Adrenal gland (tissue), 12 donors: Measurements from ENCODE around the gene HMMR. TPM values are rescaled to one million over a fixed set of nuclear protein-coding genes. Genes with fewer than 3 reads are reported as not detected.

Experiments used
- DNase-seq, 7 donors: peaks; one replicate each; pipeline ENCODE4 v3.0.0-alpha.2; 2019 to 2020
- H3K27ac ChIP-seq, 5 donors: fragments of 200-600 bp; sonication (generic) in 4 of 5; 1 replicate in 3 of 5; 2 replicates in 2 of 5; pipeline versions ENCODE4 v1.5.1 to v1.8.0; 2016 to 2020; ENCODE audit warnings: mild to moderate bottlenecking in 1 of 5
- H3K27me3 ChIP-seq: fragments of 200-600 bp; 2 replicates; pipeline ENCODE4 v1.8.0; 2021
- H3K36me3 ChIP-seq, 2 donors: fragments of 200-600 bp; replicated peaks in 1 of 2; 1 replicate in 1 of 2; 2 replicates in 1 of 2; pipeline versions ENCODE4 v1.5.1 to v1.8.0; 2018 to 2022
- H3K4me1 ChIP-seq, 2 donors: fragments of 200-600 bp; replicated peaks in 1 of 2; 1 replicate in 1 of 2; 2 replicates in 1 of 2; pipeline versions ENCODE4 v1.5.1 to v1.8.0; 2018 to 2021
- H3K4me3 ChIP-seq, 4 donors: fragments of 200-600 bp; sonication (generic) in 3 of 4; one replicate each; pipeline ENCODE4 v1.5.1; 2016 to 2018
- H3K9me3 ChIP-seq, 3 donors: fragments of 200-600 bp; sonication (generic) in 1 of 3; replicated peaks in 1 of 3; 1 replicate in 2 of 3; 2 replicates in 1 of 3; pipeline versions ENCODE4 v1.5.1 to v1.8.0; 2016 to 2021
- POLR2A ChIP-seq, 2 donors: fragments of 450-650 bp; IDR thresholded peaks; one replicate each; pipeline ENCODE4 v1.6.1; 2017; ENCODE audit warnings: antibody characterized with exemption in 2 of 2, mild to moderate bottlenecking in 2 of 2, moderate library complexity in 1 of 2
- WGBS, 4 donors: extraction: QIAGEN DNeasy Blood & Tissue Kit in 2 of 4; methylation state at CpG; one replicate each; pipeline versions ENCODE4 v1.1.5 to v1.1.7; 2013 to 2017; 5-methylcytosine and 5-hydroxymethylcytosine counted together
- intact Hi-C, 2 donors: fragments of 100-400 bp; cut with DNase I; formaldehyde crosslinking; loops; one replicate each; pipeline versions ENCODE4 v1.14.1 to v1.15.0; 2022 to 2023
- polyA plus RNA-seq, 3 donors: library from polyadenylated mRNA; stranded (reverse); fragments of 200-250 nt in 2 of 3; fragments of 350-450 nt in 1 of 3; fragmentation: Illumina TruSeq in 1 of 3; extraction: RNeasy Lipid Tissue Mini Kit (QIAGEN cat#74804) in 1 of 3; gene quantifications; one replicate each; pipeline ENCODE4 v1.2.3, GENCODE V29; 2013 to 2014
- total RNA-seq, 9 donors: library from RNA; depleted of rRNA in 4 of 9; stranded (reverse); fragments of >200 nt in 4 of 9; fragments of 120-200 nt in 1 of 9; fragmentation: NEBNext Ultra II Directional in 1 of 9; extraction: Animal tissue kit (Norgen Biotek cat#: 25700) in 1 of 9; gene quantifications; one replicate each; pipeline versions ENCODE4 v1.1.0 to v1.2.4, GENCODE V29; 2013 to 2023
- TF ChIP-seq, protein P1 (sequence below), 6 experiments: fragments of 450-650 bp in 4 of 6; fragments of 200-600 bp in 2 of 6; sonication (generic) in 1 of 6; IDR thresholded peaks; 1 replicate in 5 of 6; 2 replicates in 1 of 6; pipeline versions ENCODE4 v1.5.1 to v1.8.0; 2016 to 2021; ENCODE audit warnings: antibody characterized with exemption in 6 of 6, mild to moderate bottlenecking in 2 of 6, moderate library complexity in 1 of 6
- donor health status: healthy with polysubstance abuse.
- donor health status: Bipolar disorder and iron deficiency.
- donor health status: DM: yes; HTN: yes; CAD: no.
- donor health status: DM: no; HTN: no; CAD: no.
- donor health status: DM: no; HTN: no; CAD: no.
- donor health status: DM: yes; HTN: yes; CAD: no.

Gene HMMR
- total and polyA plus RNA-seq, 12 donors = 0.24 to 10.3 (median 1.5) TPM; not detected in 1

DNA sequence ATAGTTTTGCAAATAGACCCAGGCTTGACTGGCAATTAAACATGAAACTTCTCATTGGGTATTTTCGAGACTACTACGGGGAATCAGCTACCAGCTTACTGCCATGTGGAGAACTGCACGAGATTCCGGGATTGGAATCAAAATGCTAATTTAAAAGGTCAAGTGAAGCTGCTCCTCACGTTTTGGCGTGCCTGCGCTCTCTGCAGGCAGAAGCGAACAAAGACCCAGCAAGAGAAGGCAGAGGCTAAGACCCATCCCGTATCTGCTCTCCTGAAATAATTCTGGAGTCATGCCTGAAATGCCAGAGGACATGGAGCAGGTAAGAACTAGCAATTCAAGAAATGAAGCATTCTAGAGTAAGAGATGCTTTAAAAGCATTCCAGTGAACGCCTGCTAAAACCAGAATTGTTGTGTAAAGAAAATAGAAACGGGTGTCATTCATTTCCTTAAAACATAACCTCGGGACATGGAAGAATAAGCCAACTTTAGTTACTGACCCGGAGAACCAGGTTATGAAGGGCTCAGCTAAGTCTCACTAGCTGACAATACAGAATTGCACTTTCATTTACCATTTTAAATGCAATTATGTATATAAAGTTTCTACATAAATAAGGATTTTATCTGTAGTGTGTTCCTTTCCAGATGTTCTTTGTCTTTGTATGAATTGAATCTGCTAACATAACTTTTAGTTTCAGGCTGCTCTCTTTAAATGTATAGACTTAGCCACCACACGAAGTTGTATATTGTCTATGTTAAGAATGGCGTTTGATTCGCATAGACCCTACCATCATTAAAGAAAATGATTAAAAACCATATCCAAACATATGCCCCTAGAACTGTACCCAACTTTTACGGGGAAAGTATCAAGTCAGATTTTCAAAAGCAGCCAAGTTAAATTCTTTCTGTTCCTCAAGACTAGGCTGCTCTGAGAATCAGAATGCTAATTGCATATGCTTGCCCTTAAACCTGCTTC is 43.0 kb downstream of the HMMR start:
- peak; percentile 57 to 86 (median 78) for DNase-seq
- intact Hi-C loops = no loop called here
- H3K4me3 ChIP-seq = peak overlapping the region in 2 of 4 donors; percentile 30 to 93
- peak overlapping the region; percentile 64 to 100 (median 98) for H3K27ac ChIP-seq
- H3K27me3 ChIP-seq = no peaks in the 10 kb centered on the region
- 2 to 4% (median 2%) methylated on average over 17 of the region's 17 CpGs for WGBS, 4 donors
- no peaks in the 10 kb centered on the region for H3K36me3 ChIP-seq
- peaks cover 14 to 41% of the 10 kb centered on the region in 2 donors for H3K4me1 ChIP-seq
- H3K9me3 ChIP-seq = no peaks in the 10 kb centered on the region
- TF ChIP-seq, protein P1, sequence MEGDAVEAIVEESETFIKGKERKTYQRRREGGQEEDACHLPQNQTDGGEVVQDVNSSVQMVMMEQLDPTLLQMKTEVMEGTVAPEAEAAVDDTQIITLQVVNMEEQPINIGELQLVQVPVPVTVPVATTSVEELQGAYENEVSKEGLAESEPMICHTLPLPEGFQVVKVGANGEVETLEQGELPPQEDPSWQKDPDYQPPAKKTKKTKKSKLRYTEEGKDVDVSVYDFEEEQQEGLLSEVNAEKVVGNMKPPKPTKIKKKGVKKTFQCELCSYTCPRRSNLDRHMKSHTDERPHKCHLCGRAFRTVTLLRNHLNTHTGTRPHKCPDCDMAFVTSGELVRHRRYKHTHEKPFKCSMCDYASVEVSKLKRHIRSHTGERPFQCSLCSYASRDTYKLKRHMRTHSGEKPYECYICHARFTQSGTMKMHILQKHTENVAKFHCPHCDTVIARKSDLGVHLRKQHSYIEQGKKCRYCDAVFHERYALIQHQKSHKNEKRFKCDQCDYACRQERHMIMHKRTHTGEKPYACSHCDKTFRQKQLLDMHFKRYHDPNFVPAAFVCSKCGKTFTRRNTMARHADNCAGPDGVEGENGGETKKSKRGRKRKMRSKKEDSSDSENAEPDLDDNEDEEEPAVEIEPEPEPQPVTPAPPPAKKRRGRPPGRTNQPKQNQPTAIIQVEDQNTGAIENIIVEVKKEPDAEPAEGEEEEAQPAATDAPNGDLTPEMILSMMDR (IDR thresholded peaks at IDR 0.05) = peak in 4 of 6 experiments; percentile 5 to 33 (median 10)
- peak; percentile 49 to 91 for TF ChIP-seq POLR2A (IDR thresholded peaks at IDR 0.05)

GRCh38 chr5:163504079-163504931 is 43.9 kb downstream of the HMMR start:
- Histone ChIP-seq H3K4me1 (peaks cover 23 to 50% of the 10 kb centered on the region in 2 donors), H3K36me3 (no peaks in the 10 kb centered on the region), H3K4me3 (peak overlapping the region in 2 of 4 donors; percentile 93 to 95), H3K9me3 (no peaks in the 10 kb centered on the region), H3K27ac (peak overlapping the region; percentile 64 to 100 (median 98)), H3K27me3 (no peaks in the 10 kb centered on the region)
- intact Hi-C loops = no loop called here
- TF ChIP-seq, protein P1 (IDR thresholded peaks at IDR 0.05) = no peak
- peak in 1 of 2 donors; percentile 49 for TF ChIP-seq POLR2A (IDR thresholded peaks at IDR 0.05)
- WGBS, 4 donors = 1 to 2% (median 2%) methylated on average over 27 of the region's 27 CpGs
- peak; percentile 39 to 76 (median 53) for DNase-seq

GRCh38 chr5:163505049-163505367 is 44.6 kb downstream of the HMMR start:
- H3K9me3 ChIP-seq = no peaks in the 10 kb centered on the region
- H3K4me1 ChIP-seq = peaks cover 24 to 58% of the 10 kb centered on the region in 2 donors
- H3K27ac ChIP-seq = peak overlapping the region; percentile 64 to 100 (median 98)
- H3K27me3 ChIP-seq = no peaks in the 10 kb centered on the region
- no peak for DNase-seq
- peak overlapping the region in 3 of 4 donors; percentile 82 to 95 (median 93) for H3K4me3 ChIP-seq
- intact Hi-C loops = loop anchor here in 1 of 2 donors (5.0 kb wide), 1 partner anchor 43 kb away; the partner anchor contains the start of genes HMMR and NUDCD2
- H3K36me3 ChIP-seq = no peaks in the 10 kb centered on the region
- 1 to 2% (median 2%) methylated on average over 7 of the region's 7 CpGs for WGBS, 4 donors
- TF ChIP-seq, protein P1 (IDR thresholded peaks at IDR 0.05) = no peak
- TF ChIP-seq POLR2A (IDR thresholded peaks at IDR 0.05) = no peak
